SKM-1 (cell line): Measurements from ENCODE around the gene CD109.
A peak's percentile ranks its signal among the peaks of the same experiment; 100 is the strongest.

Experiments used
- DNase-seq: peaks from one replicate; lab custom pipeline; 2025; ENCODE audit not compliant: unreplicated experiment; lab: John Stamatoyannopoulos, UW

Gene CD109

DNA sequence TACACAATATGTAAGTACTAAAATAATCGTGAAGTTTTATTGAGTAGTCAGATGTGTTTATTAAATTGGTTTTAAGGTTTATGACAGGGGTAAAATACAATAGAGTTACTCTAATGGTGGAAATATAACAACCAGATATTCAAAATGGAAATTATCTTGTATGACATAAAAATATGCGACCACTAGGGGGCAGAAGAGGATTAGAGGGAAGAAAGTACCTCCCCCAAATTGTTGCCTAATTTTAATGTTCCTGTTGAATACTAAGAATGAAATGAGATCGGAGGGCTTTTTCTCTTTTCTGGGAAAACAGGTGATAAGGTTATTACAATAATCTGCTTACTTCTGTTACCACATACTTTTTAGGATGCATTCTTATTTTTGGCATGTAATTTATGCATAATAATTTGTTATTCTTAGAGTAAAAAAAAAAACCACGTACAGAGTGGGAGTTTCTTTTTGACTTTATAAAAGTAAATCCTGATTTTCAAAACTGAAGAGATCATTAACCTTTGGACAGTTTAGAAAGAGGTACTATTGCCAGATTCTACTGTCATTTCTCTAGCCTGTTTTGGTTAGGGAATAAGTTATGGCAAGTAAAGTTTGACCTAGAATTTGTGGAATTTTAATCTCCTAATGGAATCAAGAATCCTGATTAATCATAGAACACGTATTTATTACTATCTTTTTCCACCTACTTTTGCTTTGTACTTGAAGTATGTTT lies 159.2 kb downstream of the CD109 start:
- peak; percentile 67 for DNase-seq

DNA sequence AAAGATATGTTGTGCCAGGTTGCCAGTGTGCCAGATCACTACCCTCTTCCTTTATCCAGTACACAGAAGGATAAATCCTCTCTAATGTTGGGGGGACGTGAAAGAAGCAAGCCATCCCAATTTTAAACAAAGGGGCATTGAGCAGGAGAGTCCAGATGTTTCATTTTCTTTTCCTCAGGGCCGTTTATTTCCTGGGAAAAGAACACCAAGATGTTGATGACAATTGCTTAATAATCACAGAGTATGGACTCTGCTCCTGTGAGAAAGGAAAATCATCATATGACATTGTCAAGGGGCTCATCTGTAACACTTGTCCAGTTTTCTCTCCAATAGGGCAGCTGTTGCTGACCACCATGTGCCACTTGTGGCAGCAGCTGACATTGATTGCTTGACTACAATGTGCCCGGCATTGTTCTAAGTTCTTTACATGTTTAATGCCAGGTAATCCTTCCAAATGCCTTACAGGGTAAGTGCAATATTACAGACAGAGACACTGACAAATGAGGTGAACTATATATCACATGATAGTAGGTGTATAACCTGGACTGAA lies 161.4 kb downstream of the CD109 start:
- DNase-seq: no peak

DNA sequence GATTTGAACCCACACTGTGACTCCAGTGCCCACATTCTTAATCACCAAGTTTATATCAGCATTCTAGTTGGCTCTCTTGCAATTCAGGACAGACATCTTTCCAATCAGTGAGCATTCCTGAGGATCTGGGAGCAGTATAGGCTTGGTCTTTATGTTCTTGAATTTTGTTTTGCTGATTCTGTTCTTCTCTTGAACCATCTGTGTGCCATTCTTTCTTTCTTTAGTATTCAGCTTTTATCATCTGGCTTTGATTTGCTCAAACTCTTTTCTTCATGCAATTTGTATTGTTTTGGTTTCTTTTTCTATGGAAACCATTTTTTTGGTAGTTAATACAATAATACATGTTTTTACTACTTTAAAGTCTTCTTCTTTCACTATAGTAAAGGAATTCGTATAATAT lies 162.4 kb downstream of the CD109 start:
- no peak for DNase-seq

DNA sequence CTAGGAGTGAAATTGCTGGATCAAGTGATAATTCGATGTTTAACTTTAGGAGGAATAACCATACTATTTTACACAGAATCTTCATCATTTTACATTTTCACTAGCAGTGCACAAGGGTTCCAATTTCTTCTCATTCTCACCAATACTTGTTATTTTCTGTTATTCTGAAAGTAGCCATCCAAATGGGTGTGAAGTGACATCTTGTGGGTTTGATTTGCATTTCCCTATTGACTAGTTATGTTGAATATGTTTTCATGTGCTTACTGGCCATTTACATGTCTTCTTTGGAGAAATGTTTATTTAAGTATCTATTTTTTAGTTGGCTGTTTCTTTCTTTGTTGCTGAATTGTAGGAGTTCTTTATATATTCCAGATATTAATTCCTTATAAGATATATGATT lies 164.3 kb downstream of the CD109 start:
- no peak for DNase-seq

DNA sequence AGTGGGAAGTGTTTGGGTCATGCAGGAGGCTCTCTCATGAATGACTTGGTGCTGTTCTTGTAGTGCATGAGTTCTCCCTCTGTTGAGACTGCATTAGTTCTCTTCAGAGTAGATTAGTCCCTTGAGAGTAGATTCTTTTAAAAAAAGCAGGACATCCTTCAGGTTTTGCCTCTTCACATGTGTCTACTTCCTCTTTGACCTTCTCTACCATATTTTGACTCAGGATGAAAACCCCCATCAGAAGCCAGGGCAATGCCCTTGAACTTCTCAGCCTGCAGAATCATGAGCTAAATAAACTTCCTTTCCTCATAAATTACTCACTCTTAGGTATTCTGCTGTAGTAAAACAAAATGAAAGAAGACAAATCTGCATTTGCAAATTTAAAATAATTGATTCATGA lies 170.3 kb downstream of the CD109 start:
- no peak for DNase-seq

DNA sequence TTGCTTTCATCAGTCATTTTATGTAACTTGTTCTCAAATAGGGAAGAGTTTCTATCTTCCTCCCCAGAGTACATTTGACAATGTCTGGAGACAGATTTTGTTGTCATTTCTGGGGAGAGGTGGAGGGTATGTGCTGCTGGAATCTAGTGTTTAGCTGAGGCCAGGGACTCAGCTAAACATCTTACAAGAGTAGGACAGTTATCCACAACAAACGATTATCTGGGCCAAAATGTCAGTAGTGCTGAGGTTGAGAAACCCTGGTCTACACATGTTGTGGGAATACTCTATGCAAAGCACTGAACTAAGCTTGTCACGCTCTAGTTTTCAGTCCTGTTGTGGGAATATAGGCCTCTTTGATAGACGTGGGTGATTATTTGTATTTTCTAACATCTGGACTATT lies 171.4 kb downstream of the CD109 start:
- DNase-seq: no peak

DNA sequence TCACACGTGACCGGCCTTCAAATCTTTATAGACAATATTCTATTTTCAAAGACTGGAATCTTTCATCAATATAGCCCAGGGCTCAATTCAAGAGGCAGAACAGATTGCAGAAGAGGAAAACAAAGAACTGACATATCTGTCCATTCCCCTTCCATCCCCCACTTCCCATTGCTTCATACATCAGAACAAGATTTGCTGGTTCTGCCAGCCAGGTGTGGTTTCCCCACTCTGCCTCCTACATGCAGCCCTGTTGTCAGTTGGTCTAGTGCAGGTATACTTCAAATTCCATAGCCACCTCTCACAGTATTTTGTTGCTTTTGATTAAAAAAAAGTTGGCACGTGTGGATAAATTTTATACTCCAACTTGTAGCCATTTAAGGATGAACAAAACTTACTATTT lies 174.9 kb downstream of the CD109 start:
- DNase-seq: no peak

DNA sequence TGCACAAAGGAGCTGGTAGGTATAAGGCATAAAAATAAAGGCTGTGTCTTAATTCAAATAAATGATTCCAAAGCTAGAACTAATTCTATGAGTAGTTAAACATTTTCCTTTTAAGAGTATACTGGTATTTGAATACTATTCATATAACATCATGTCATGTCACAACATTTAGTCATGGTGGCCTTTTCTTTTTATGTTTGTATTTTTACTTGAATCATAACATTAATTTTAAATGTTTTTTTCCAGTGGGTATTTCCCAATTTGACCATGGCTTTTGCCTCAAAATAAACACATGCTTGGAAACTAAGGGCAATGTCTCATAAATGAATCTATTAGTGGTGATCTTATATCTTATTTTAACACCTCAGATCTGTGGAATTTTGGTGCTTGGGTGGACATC lies 177.1 kb downstream of the CD109 start:
- no peak for DNase-seq
